NCI-H2171 (cell line): ENCODE data around the gene ULK1.

Source experiments
- DNase-seq: peaks from one replicate; lab custom pipeline; 2025; lab: John Stamatoyannopoulos, UW

Gene ULK1

DNA sequence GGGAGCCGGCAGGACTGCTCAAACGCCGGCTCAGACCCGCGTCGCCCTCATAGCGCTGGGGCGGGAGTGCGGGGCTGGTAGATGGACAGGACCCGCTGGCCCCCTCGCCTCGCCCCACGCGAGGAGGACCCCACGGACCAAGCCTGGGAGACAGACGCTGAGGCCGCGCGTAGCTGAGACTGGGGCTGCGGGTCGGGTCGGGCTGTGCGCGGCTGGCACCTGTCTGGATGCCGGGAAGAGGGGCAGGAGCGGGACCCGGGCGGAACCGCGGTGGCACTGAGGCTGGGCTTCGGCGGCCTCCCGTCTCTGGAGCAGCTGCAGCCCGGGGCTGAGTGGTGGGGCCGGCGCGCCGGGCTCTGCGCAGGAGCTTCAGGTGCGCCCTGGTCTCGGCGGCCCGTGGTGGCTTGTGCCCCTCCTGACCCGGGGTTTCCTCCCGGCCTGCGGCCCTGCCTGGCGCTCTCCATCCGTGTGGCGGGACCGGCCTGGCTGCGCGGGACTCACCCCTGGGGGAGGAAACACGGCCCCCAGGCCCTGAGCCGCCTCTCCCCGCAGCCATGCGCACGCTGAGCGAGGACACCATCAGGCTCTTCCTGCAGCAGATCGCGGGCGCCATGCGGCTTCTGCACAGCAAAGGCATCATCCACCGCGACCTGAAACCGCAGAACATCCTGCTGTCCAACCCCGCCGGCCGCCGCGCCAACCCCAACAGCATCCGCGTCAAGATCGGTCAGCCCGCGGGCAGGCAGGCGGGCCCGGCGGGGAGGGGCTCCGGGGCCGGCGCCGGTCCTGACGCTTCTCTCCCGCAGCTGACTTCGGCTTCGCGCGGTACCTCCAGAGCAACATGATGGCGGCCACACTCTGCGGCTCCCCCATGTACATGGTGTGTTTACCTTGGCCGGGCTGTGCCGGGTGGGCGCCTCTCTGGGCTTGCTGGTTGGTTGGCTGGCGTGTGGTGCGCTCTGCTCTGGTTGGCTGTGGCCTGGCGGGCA lies 14.0 kb downstream of the ULK1 start:
- DNase-seq: no peak

DNA sequence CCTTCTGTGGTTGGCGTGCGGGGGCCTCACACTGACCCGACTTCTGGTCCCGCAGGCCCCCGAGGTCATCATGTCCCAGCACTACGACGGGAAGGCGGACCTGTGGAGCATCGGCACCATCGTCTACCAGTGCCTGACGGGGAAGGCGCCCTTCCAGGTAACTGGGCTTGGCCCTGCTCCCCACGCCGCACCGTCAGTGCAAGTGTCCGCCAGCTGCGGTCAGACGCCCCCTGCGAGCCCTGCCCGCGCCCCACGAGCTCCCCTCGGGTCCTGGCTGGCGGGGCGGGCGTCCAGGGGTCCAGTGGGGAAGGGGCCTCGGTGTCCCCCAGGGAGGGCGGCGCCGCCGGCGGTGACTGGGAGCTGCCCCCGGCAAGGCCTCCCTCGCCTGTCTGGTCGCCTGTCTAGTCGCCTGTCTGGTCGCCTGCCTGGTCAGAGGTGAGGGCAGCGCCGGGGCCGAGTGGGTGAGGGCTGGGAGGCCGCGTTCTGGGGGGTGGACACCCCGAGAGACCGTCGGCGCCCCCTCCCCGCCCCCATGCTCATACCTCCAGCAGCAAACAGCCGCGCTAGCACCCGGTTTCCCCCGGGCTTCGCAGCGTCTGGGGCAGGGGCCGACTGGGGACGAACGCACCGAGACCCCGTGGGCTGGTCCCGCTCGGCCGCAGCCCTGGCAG lies 14.8 kb downstream of the ULK1 start:
- no peak for DNase-seq

DNA sequence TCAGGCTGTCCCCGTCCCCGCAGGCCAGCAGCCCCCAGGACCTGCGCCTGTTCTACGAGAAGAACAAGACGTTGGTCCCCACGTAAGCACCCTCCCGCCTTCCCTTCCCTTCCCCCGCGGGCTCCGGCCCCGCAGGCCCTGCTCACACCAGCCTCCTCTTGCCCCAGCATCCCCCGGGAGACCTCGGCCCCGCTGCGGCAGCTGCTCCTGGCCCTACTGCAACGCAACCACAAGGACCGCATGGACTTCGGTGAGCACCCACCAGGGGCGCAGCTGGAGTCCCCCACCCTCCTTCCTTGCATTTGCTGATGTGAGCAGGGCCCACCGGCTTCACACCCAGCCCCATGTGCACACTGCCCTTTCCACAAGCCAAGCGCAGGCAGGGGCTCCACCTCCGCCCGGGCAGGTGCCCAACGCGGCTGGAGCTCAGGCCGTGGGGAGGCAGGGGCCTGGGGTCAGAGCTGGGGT lies 15.4 kb downstream of the ULK1 start:
- DNase-seq: no peak

DNA sequence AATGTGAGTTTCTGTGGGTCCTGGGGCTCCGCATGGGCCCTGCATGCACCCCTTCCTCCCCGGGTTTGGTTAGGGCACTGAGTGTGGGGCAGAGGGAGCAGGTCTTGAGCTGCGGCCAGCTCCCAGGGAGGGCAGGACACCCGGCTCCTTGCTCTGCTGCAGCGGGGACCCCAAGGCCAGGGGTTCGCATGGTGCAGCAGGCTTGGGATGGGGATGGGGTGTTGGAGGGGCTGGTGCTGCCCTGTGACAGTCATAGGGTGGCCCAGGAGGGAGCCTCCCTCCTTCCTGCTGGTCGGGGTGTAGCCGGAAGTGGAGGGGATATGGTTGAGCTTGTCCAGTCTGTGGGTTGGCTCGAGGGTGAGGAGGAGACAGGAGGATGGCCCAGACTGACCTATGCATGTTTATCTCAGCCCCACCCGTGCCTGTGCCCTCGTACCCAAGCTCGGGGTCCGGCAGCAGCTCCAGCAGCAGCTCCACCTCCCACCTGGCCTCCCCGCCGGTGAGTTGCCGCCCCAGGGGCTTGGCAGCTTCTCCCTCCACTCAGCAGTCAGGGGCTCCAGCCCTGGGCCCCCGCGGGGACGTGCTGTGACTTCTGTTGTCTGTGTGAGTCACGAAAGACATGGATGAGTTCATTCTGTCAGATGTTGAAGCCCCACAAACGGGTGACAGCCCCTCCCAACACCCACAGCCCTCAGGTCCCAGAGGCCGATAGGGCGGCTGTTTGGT lies 16.0 kb downstream of the ULK1 start:
- no peak for DNase-seq

DNA sequence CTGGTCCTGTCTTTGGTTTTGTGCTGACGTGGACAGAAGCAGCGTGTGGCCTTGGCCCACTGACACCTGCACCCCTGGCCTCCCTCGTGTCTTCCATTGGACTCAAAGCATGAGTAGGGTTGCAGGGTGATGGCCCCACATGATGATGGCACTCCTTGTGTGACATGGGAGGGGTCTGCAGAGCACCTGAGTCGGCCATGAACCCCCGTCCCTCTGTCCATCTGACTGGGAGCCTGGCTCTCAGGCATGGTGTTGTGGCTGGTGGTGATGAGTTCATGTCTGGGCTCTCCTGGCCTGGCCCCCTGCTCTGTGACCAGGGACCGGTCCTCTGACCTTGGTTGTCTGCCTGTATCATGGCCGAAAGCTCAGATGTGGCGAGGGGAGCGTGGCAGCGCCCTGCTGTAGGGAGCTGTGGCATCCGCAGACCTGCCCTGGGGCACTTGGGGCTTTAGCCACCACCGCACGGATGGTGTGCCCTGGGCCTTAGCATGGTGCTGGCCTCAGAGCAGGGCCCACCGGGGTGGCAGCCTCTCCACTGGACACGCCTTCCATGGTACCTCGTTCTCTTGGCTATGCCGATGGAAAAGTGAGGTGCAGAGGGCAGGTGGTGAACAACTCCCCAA lies 16.7 kb downstream of the ULK1 start:
- no peak for DNase-seq

DNA sequence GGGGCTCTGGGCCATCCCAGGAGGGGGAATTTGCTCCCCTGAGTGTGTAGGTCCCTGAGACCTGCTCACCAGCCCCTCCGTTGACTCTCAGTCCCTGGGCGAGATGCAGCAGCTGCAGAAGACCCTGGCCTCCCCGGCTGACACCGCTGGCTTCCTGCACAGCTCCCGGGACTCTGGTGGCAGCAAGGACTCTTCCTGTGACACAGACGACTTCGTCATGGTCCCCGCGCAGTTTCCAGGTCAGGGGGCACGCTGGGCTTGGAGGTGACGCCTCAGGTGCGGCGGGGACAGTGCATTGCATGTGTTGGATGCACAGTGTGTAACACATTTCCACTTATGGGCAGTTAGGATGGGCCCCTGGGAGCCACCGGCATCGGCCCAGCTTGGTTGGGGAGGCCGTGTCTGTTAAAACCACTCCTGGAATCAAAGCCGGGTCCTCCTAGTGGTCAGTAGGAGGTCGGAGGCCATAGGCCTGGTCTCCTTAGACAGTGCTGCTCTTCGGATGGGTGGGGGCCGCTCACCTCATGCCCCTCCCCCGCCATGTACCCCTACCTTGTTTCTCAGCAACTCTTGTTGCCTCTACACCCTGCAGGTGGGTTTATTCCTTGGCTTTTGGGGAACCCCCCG lies 17.5 kb downstream of the ULK1 start:
- no peak for DNase-seq

DNA sequence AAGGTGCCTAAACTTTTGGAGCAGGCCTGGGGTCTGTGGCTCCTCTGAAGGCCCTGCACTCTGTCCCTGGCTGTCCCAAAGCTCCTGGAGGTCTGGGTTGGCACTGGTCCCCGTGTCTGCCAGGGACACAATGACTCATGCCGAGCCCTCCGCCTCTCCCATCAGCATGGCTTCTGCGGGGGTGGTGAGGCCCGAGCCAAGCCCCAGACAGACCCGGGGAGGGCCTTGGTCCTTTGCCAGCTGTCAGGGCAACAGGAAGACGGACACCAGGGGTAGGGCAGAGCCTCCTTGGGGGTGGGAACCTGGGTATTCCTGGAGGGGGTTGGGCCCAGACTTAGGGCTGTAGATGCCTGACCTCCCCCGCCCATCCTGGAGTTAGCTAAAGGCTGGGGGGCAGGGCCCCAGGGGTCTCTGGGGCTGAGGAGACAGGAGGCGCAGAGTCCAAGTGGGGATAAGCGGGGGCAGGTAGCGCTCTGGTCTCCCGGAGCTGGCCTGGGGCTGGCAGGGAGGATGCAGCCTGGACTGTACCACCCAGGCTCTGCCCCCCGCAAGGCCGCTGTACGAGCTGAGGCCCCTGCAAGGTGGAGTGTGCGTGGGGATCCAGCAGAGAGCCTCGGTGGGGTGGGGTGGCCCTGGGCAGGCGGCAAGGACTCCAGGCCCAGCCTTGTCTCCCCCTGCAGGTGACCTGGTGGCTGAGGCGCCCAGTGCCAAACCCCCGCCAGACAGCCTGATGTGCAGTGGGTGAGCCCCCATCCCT lies 18.3 kb downstream of the ULK1 start:
- DNase-seq: no peak

DNA sequence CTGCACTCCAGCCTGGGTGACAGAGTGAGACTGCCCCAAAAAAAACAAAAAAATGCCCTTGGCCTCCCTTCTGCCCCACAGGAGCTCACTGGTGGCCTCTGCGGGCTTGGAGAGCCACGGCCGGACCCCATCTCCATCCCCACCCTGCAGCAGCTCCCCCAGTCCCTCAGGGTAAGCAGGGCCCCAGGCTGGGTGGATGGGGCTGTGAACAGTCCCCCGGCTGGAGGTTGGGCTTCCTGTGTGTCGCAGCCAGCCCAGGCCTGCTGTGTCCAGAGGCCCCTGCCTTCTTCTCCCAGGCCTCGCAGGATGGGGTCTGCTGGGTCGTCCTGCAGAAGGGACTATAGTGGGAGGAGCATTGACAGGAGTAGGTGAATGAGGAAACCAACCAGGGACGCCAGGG lies 19.2 kb downstream of the ULK1 start:
- no peak for DNase-seq

DNA sequence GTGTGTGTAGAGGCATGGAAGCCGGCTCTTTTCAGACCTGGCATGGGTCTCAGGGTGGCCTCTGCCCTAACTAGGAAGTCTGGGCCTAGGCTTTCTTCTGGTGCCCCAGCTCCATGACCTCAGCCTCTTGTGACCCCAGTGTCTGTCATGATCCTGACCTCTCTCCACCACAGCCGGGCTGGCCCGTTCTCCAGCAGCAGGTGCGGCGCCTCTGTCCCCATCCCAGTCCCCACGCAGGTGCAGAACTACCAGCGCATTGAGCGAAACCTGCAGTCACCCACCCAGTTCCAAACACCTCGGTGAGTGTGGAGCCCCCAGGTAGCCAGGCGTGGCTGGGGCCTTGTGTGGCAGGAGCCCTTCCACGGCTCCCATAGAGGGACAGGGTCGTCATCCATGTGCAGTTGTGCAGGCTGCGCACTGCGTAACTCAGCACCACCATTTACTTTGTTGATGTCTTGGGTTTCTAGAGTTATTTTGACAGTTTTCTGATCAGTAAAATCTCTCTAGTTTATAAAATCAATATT lies 19.8 kb downstream of the ULK1 start:
- no peak for DNase-seq

DNA sequence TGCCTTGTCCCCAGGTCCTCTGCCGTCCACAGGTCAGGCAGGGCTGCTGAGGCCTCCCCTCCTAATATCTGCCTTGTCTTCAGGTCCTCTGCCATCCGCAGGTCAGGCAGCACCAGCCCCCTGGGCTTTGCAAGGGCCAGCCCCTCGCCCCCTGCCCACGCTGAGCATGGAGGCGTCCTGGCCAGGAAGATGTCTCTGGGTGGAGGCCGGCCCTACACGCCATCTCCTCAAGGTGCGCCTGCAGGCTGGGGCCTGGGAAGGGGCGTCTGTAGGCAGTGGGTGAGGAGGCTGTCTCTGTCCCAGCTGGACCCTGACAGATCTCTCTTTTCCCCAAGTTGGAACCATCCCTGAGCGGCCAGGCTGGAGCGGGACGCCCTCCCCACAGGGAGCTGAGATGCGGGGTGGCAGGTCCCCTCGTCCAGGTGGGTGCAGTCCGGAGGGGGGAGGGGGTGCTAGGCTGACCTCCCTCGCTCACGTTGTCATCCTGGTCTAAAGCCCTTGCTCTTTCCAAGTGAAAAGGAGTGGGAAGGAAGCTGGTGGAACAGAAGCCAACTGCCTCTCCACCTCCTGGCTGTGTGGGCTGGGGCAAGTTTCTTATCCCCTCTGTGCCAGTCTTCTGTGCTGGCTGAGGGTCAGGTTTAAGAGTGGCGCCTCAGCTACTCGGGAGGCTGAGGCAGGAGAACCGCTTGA lies 20.7 kb downstream of the ULK1 start:
- DNase-seq: no peak

DNA sequence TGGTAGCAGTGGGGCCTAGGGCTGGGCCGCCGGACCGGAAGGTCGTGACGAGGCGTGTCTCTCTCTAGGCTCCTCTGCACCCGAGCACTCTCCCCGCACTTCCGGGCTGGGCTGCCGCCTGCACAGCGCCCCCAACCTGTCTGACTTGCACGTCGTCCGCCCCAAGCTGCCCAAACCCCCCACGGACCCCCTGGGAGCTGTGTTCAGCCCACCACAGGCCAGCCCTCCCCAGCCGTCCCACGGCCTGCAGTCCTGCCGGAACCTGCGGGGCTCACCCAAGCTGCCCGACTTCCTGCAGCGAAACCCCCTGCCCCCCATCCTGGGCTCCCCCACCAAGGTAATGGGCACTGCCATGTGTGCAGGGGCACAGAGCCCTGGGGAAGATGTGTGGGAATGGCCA lies 21.4 kb downstream of the ULK1 start:
- no peak for DNase-seq

DNA sequence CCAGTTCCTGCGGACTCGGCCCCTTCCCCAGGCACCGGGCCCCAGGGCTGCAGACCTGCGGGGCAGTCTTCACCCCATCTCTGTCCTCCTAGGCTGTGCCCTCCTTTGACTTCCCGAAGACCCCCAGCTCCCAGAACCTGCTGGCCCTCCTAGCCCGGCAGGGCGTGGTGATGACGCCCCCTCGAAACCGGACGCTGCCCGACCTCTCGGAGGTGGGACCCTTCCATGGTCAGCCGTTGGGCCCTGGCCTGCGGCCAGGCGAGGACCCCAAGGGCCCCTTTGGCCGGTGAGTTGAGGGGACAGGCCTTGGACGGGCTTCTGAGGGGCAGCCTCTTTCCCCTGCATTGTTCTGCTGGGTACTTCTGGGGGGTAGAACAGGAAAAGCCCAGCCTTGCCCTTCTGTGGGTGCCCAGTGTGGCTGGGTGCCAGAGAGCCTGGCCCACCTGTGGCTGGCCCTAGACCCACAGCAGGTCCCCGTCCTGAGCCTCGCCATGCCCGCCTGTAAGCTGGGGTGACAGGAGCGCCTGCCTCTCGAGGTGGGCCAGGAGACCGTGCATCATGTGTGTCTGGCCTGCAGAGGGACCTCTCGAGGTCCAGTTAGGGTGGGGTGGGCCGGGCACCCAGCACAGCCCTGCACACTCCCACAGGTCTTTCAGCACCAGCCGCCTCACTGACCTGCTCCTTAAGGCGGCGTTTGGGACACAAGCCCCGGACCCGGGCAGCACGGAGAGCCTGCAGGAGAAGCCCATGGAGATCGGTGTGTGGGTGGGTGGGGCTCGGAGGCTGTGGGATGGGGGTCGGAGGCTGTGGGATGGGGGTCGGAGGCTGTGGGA lies 22.1 kb downstream of the ULK1 start:
- DNase-seq: no peak

DNA sequence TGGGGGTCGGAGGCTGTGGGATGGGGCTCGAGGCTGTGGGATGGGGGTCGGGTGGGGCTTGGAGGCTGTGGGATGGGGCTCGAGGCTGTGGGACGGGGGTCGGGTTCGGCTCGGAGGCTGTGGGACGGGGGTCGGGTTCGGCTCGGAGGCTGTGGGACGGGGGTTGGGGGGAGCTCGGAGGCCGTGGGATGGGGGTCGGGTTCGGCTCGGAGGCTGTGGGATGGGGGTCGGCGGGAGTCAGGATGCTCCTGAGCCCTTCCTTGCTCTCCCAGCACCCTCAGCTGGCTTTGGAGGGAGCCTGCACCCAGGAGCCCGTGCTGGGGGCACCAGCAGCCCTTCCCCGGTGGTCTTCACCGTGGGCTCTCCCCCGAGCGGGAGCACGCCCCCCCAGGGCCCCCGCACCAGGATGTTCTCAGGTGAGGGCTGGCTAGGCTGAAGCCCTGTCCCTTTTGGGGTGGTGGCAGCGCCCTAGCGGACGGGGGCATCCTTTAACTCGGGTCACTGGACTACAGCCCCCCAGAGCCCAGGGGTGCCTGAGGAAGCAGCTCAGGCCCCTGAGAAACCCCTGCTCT lies 22.8 kb downstream of the ULK1 start:
- DNase-seq: no peak

DNA sequence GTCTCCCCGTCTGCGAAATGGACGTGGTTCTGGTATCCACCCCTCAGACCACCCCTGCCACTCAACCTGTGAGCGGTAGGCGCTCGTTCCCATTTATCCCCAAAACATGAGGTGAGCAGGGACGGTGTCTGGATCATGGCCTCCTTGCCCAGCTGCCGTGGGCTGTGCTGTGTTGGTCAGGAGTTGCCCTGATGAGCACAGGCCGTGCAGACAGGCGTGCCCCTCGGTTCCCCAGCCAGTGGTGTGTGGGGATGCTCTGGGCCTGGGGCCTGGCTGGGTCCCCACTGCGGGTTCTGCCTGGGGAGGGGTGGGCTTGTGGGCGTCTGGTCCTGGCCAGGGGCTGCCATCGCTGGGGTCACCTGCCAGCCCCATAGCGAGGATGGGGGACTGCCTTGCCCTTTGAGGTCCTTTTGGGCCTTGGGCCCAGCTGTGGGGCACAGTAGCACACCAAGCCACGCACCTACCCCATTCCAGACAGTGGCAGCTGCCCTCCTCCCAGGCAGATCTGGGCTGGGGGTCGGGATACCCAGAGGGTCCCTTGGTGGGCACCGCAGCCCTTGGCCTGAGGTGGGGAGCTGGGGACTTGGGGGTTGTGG lies 23.4 kb downstream of the ULK1 start:
- DNase-seq: no peak

DNA sequence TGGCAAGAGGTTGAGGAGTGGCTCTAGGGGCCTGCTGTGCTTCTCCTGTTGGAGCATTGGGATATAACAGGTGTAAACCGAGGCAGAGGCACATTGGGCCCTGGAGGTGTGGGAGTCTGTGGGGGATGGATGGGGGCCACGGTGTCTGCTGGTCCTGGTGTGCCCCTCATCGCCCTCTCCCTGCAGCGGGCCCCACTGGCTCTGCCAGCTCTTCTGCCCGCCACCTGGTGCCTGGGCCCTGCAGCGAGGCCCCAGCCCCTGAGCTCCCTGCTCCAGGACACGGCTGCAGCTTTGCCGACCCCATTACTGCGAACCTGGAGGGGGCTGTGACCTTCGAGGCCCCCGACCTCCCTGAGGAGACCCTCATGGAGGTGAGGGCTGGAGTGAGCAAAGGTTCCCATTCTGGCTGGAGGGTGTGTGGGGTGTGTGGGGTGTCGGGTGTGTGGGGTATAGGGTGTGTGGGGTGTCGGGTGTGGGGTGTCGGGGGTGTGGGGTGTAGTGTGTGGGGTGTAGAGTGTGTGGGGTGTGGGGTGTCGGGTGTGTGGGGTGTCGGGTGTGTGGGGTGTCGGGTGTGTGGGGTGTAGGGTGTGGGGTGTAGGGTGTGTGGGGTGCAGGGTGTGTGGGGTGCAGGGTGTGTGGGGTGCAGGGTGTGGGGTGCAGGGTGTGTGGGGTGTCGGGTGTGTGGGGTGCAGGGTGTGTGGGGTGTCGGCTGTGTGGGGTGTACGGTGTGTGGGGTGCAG lies 24.1 kb downstream of the ULK1 start:
- DNase-seq: no peak

DNA sequence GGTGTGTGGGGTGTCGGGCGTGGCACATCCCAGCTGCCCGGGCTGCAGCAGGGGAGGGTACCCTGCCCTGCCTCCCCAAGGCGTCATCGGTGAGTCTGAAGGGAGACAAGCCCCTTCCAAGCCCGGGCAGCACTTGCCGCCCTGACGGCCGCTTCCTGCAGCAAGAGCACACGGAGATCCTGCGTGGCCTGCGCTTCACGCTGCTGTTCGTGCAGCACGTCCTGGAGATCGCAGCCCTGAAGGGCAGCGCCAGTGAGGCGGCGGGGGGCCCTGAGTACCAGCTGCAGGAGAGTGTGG lies 24.6 kb downstream of the ULK1 start:
- no peak for DNase-seq

DNA sequence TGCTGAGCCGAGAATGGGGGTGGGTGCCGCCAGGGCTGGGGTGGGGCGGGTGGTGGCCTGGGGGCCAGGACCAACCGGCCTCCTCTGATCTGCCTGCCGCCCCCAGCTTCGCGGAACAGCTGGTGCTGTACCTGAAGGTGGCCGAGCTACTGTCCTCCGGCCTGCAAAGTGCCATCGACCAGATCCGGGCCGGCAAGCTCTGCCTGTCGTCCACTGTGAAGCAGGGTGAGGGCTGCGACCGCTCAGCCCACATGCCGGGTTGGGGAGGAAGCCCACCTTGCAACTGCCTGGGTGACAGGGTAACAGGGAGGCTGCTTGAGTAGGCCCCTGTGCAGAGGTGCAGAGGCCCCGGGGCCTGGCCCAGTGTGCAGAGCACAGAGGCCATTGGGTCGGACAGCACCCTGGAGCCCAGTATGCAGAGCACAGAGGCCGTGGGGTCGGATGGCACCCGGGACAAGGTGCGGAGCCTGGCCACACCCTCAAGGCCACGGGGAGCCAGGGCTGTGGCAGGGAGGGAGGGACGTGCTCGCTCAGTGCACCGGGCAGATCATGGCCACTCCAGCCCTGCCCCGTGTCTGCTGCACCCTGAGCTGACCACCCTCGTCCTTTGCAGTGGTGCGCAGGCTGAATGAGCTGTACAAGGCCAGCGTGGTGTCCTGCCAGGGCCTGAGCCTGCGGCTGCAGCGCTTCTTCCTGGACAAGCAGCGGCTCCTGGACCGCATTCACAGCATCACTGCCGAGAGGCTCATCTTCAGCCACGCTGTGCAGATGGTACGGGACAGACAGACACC lies 25.1 kb downstream of the ULK1 start:
- no peak for DNase-seq
